KMS-11 (cell line): ENCODE data around the gene BRMS1L.

ENCODE experiments used
- H2AFZ ChIP-seq: fragments of 200-600 bp; sonication (generic); 2 replicates; pipeline ENCODE4 v1.6.1; 2016; ENCODE audit warnings: antibody characterized with exemption, mixed run types, low read depth
- H3K27ac ChIP-seq: fragments of 200-600 bp; sonication (generic); 2 replicates; pipeline ENCODE4 v1.6.1; 2016; ENCODE audit warnings: mild to moderate bottlenecking, mixed run types
- H3K27me3 ChIP-seq: fragments of 200-600 bp; sonication (generic); 2 replicates; pipeline ENCODE4 v1.6.1; 2017; ENCODE audit warnings: mild to moderate bottlenecking, low read depth, mixed run types, moderate library complexity; ENCODE audit not compliant: insufficient read depth
- H3K36me3 ChIP-seq: fragments of 200-600 bp; sonication (generic); 2 replicates; pipeline ENCODE4 v1.6.1; 2017; ENCODE audit warnings: mild to moderate bottlenecking, mixed run types; ENCODE audit not compliant: insufficient read depth
- H3K4me1 ChIP-seq: fragments of 200-600 bp; sonication (generic); 2 replicates; pipeline ENCODE4 v1.6.1; 2016; ENCODE audit warnings: mild to moderate bottlenecking, low read depth, mixed run types; ENCODE audit not compliant: poor library complexity, severe bottlenecking
- H3K4me2 ChIP-seq: fragments of 200-600 bp; sonication (generic); 2 replicates; pipeline ENCODE4 v1.7.0; 2016; ENCODE audit warnings: mild to moderate bottlenecking, mixed run types
- H3K4me3 ChIP-seq: fragments of 200-600 bp; sonication (generic); IDR thresholded peaks from 2 replicates; pipeline ENCODE4 v1.6.1; 2017; ENCODE audit warnings: low read depth, low read length, mixed read lengths; ENCODE audit not compliant: insufficient read depth
- H3K79me2 ChIP-seq: fragments of 200-600 bp; sonication (generic); 2 replicates; pipeline ENCODE4 v1.6.1; 2016; ENCODE audit warnings: low read depth, mixed run types; ENCODE audit not compliant: insufficient read depth
- H3K9ac ChIP-seq: fragments of 200-600 bp; sonication (generic); 2 replicates; pipeline ENCODE4 v1.6.1; 2016; ENCODE audit warnings: mild to moderate bottlenecking, mixed run types
- H4K20me1 ChIP-seq: fragments of 200-600 bp; sonication (generic); 2 replicates; pipeline ENCODE4 v1.6.1; 2016; ENCODE audit warnings: mild to moderate bottlenecking, mixed run types; ENCODE audit not compliant: insufficient read depth
- CTCF ChIP-seq: fragments of 200-600 bp; sonication (generic); conservative IDR thresholded peaks from 2 replicates; pipeline ENCODE4 v1.6.1; 2017; ENCODE audit warnings: low read depth, mild to moderate bottlenecking, antibody characterized with exemption, low read length, moderate library complexity, mixed read lengths

BRMS1L gene

GRCh38 chr14:35875296-35875695 is 49.2 kb downstream of the BRMS1L start:
- Histone ChIP-seq H3K27me3 (no peaks in the 10 kb centered on the region), H3K4me3 (no peak overlapping the region), H3K9ac (no peak overlapping the region), H3K36me3 (no peaks in the 10 kb centered on the region), H3K4me1 (peaks cover 8% of the 10 kb centered on the region), H2AFZ (no peak overlapping the region), H4K20me1 (no peaks in the 10 kb centered on the region), H3K79me2 (no peaks in the 10 kb centered on the region), H3K27ac (no peak overlapping the region), H3K4me2 (no peak overlapping the region)
- TF ChIP-seq CTCF = no peak

- no peak overlapping the region for H3K4me3 ChIP-seq
- no peak overlapping the region for H3K4me2 ChIP-seq
- H3K4me1 ChIP-seq = peaks cover 8% of the 10 kb centered on the region
- no peak overlapping the region for H2AFZ ChIP-seq
- H4K20me1 ChIP-seq = no peaks in the 10 kb centered on the region
- no peak for TF ChIP-seq CTCF
- H3K27me3 ChIP-seq = no peaks in the 10 kb centered on the region
- H3K79me2 ChIP-seq = no peaks in the 10 kb centered on the region
- no peak overlapping the region for H3K9ac ChIP-seq
- H3K36me3 ChIP-seq = no peaks in the 10 kb centered on the region
- no peak overlapping the region for H3K27ac ChIP-seq
Measured at GRCh38 chr14:35877276-35877675, 51.1 kb downstream of the BRMS1L start.

GRCh38 chr14:35878272-35879150 is 52.4 kb downstream of the BRMS1L start:
- no peak overlapping the region for H3K9ac ChIP-seq
- H3K4me2 ChIP-seq = no peak overlapping the region
- H2AFZ ChIP-seq = no peak overlapping the region
- peaks cover 8% of the 10 kb centered on the region for H3K4me1 ChIP-seq
- no peaks in the 10 kb centered on the region for H3K36me3 ChIP-seq
- H3K79me2 ChIP-seq = no peaks in the 10 kb centered on the region
- H3K27me3 ChIP-seq = no peaks in the 10 kb centered on the region
- no peaks in the 10 kb centered on the region for H4K20me1 ChIP-seq
- H3K4me3 ChIP-seq = no peak overlapping the region
- no peak for TF ChIP-seq CTCF
- no peak overlapping the region for H3K27ac ChIP-seq

- Histone ChIP-seq H3K4me1 (peaks cover 8% of the 10 kb centered on the region), H3K9ac (no peak overlapping the region), H3K79me2 (no peaks in the 10 kb centered on the region), H3K36me3 (no peaks in the 10 kb centered on the region), H3K4me3 (no peak overlapping the region), H4K20me1 (no peaks in the 10 kb centered on the region), H3K27me3 (no peaks in the 10 kb centered on the region), H3K27ac (no peak overlapping the region), H3K4me2 (no peak overlapping the region), H2AFZ (no peak overlapping the region)
- no peak for TF ChIP-seq CTCF
Measured at GRCh38 chr14:35879151-35879648, 53.1 kb downstream of the BRMS1L start.
